A673 (cell line): ENCODE data around the gene SLC23A2. TPM values are rescaled to one million over a fixed set of nuclear protein-coding genes. Genes with fewer than 3 reads are reported as not detected.
A peak's percentile ranks its signal among the peaks of the same experiment; 100 is the strongest.

ENCODE experiments used
- BruUV-seq: library from RNA; stranded (reverse); fragments of 400-500 nt; replicated peaks from 2 replicates; lab custom pipeline; 2021; lab: Mats Ljungman, UMichigan
- CTCF ChIA-PET: fragments of 300-600 bp; sonication (Branson Sonifier 250); formaldehyde crosslinking; loops from one replicate; lab custom pipeline; 2022; ENCODE audit warnings: antibody characterized with exemption; lab: Charles Lee
- POLR2A ChIA-PET: fragments of 300-600 bp; sonication (Branson Sonifier 250); formaldehyde crosslinking; loops from one replicate; lab custom pipeline; 2022; ENCODE audit warnings: antibody characterized with exemption; ENCODE audit not compliant: low non-redundant PET; lab: Charles Lee
- DNase-seq: peaks from one replicate; pipeline ENCODE4 v3.0.0-alpha.2; 2015; ENCODE audit warnings: low spot score
- H3K27ac ChIP-seq: fragments of 200-600 bp; sonication (generic); 2 replicates; pipeline ENCODE4 v1.5.1; 2016; ENCODE audit warnings: mixed run types, low read depth, mild to moderate bottlenecking, mixed read lengths, antibody characterized with exemption, low read length; ENCODE audit not compliant: poor library complexity, severe bottlenecking
- H3K27me3 ChIP-seq: fragments of 200-600 bp; sonication (generic); replicated peaks from 2 replicates; pipeline ENCODE4 v1.6.1; 2017; ENCODE audit warnings: mixed run types, low read depth, mild to moderate bottlenecking, mixed read lengths, antibody characterized with exemption, low read length; ENCODE audit not compliant: insufficient read depth, poor library complexity
- H3K36me3 ChIP-seq: fragments of 200-600 bp; sonication (generic); 2 replicates; pipeline ENCODE4 v1.6.1; 2016; ENCODE audit warnings: mixed run types, mild to moderate bottlenecking, mixed read lengths, antibody characterized with exemption, low read length; ENCODE audit not compliant: insufficient read depth, poor library complexity, severe bottlenecking
- H3K4me1 ChIP-seq: fragments of 200-600 bp; sonication (generic); 2 replicates; pipeline ENCODE4 v1.6.1; 2017; ENCODE audit warnings: mixed run types, mild to moderate bottlenecking, mixed read lengths, antibody characterized with exemption, low read length; ENCODE audit not compliant: insufficient read depth, poor library complexity, severe bottlenecking
- H3K4me3 ChIP-seq: fragments of 200-600 bp; sonication (generic); 2 replicates; pipeline ENCODE4 v1.5.1; 2016; ENCODE audit warnings: low read depth, mixed run types, mild to moderate bottlenecking, mixed read lengths, low read length; ENCODE audit not compliant: poor library complexity, severe bottlenecking
- H3K9me3 ChIP-seq: fragments of 200-600 bp; sonication (generic); 2 replicates; pipeline ENCODE4 v1.6.1; 2016; ENCODE audit warnings: mixed run types, low read depth, mild to moderate bottlenecking, mixed read lengths, antibody characterized with exemption, low read length; ENCODE audit not compliant: poor library complexity, severe bottlenecking
- CTCF ChIP-seq: fragments of 300-800, 200-600 bp; sonication (generic); conservative IDR thresholded peaks from 2 replicates; pipeline ENCODE4 v1.5.1; 2017; ENCODE audit warnings: low read depth, mild to moderate bottlenecking, antibody characterized with exemption, low read length, moderate library complexity, mixed read lengths
- EZH2 ChIP-seq: fragments of 200-600 bp; sonication (generic); IDR thresholded peaks from 2 replicates; pipeline ENCODE4 v1.6.1; 2017; ENCODE audit warnings: borderline replicate concordance, low read depth, mild to moderate bottlenecking, mixed read lengths, antibody characterized with exemption, low read length; ENCODE audit not compliant: poor library complexity, severe bottlenecking
- intact Hi-C: fragments of 100-400 bp; cut with micrococcal nuclease; formaldehyde crosslinking; loops from one replicate; pipeline ENCODE4 v1.10.0; 2022; ENCODE audit not compliant: unreplicated experiment
- total RNA-seq: library from RNA; stranded (reverse); gene quantifications from 2 replicates; pipeline ENCODE4 v1.2.3, GENCODE V29; 2021

The SLC23A2 gene
- total RNA-seq, 1 experiment from 2014 or later: 29.4 TPM

- Histone ChIP-seq H3K27ac (no peak overlapping the region), H3K27me3 (no peaks in the 10 kb centered on the region), H3K4me1 (no peaks in the 10 kb centered on the region), H3K36me3 (no peaks in the 10 kb centered on the region), H3K4me3 (no peak overlapping the region), H3K9me3 (no peaks in the 10 kb centered on the region)
- CTCF ChIA-PET: no interaction called here
- DNase-seq: no peak
- TF ChIP-seq EZH2: no peak
- TF ChIP-seq CTCF: no peak
- POLR2A ChIA-PET: no interaction called here
- no TSS peak for BruUV-seq
- intact Hi-C loops: no loop called here
Observed at GRCh38 chr20:4844751-4845465, 156.4 kb downstream of the SLC23A2 start.

GRCh38 chr20:4844325-4844724 lies 157.0 kb downstream of the SLC23A2 start:
- BruUV-seq: no TSS peak
- no peaks in the 10 kb centered on the region for H3K4me1 ChIP-seq
- ChIA-PET CTCF (no interaction called here), POLR2A (interaction anchor here (0.7 kb wide), 1 partner anchor 136 kb away, joined by 18 read pairs; no protein-coding TSS in a partner anchor)
- DNase-seq: peak; percentile 10
- no peak for TF ChIP-seq EZH2
- TF ChIP-seq CTCF: no peak
- H3K36me3 ChIP-seq: no peaks in the 10 kb centered on the region
- H3K4me3 ChIP-seq: no peak overlapping the region
- H3K27me3 ChIP-seq: no peaks in the 10 kb centered on the region
- H3K27ac ChIP-seq: no peak overlapping the region
- H3K9me3 ChIP-seq: no peaks in the 10 kb centered on the region
- intact Hi-C loops: no loop called here

DNA sequence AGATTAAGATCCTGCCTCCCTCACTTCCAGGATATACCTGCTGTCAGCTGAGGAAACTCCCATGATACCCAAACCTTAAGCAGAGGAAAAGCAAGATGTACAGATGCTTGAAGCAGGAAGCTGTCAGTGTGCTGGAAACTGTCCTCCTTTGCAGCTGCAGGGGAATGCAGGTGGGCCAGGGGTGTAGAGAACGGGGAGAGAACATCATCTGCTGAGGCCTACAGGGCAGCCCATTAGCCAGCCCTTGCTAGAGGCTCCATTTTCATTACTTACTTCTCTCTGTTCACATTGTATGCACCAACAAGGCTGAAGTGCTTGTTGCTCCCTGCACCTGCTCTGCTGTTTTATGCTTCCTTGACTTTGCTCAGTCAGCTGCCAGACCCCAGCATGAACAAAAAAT lies 160.5 kb downstream of the SLC23A2 start:
- Histone ChIP-seq H3K4me3 (no peak overlapping the region), H3K36me3 (no peaks in the 10 kb centered on the region), H3K27me3 (peaks cover 5% of the 10 kb centered on the region), H3K27ac (no peak overlapping the region), H3K4me1 (no peaks in the 10 kb centered on the region), H3K9me3 (no peaks in the 10 kb centered on the region)
- ChIA-PET CTCF (no interaction called here), POLR2A (no interaction called here)
- no peak for DNase-seq
- no TSS peak for BruUV-seq
- no peak for TF ChIP-seq CTCF
- TF ChIP-seq EZH2: no peak
- intact Hi-C loops: no loop called here
